ENCODE results near the gene CAMK1G.

The CAMK1G gene

DNA sequence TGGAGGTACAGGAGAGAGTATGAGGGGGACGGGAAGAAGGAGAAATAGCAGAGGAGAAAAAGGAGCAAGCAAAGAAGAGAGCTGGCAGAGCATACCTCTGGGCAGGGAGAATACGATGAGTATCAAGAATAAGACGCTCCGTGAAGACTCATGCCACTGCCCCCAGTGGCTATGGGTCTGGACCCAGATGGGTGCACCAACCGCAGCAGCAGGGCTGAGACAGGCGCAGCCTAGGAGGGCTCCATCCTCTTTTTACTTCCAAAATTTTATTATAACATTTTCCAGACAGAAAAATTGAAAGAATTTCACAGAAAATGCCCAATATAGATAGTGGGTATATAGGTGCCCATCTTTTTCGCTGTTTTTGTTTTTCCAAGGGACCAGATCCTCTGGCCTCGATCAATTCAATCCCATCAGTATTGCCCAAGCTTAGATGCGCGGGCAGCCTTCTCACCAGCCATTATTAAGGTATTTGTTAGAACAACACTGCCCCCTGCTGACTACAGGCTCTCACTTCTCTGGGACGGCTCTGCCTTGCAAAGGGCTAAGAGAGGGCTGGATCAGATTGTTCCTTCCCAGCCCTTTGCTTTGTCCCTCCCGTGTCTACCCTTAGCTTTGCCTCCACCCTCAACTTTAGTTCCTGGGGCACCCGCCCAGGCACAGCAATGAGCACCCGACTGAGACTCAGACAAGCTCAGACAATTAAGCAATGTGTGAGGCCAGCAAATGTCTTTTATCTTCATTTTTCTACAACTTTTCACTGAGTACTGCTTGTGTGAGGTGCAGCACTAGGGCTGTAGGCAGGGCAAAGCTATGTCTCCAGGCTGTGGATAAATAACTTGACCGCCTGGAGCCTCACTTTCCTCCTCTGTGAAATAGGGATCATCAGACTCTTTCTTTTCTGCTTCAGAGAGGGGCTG is 17.5 kb upstream of the CAMK1G start:
- peak; percentile 44 for DNase-seq (ENCODE audit: low read depth)

GRCh38 chr1:209567698-209568175 is 15.8 kb upstream of the CAMK1G start:
- no peak for DNase-seq (ENCODE audit: low read depth)

GRCh38 chr1:209569455-209570207 is 13.9 kb upstream of the CAMK1G start:
- peak; percentile 67 for DNase-seq (ENCODE audit: low read depth)

DNA sequence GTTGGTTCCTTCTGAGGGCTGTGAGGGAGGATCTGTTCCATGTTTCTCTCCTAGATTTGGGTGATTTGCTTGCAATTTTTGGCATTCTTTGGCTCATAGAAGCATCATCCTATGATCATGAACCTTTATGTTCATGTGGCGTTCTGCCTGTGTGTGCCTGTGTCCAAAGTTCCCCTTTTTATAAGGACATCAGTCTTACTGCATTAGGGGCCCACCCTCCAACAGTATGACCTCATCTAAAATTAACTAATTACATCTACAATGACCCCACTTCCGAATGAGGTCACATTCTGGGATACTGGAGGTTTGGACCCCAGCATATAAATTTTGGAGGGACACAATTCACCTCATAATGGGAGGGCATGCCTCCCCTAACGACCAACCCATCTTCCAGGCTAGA is 12.8 kb upstream of the CAMK1G start:
- DNase-seq (ENCODE audit: low read depth): no peak

GRCh38 chr1:209576392-209577197 is 6.9 kb upstream of the CAMK1G start:
- DNase-seq (ENCODE audit: low read depth): peak; percentile 46

DNA sequence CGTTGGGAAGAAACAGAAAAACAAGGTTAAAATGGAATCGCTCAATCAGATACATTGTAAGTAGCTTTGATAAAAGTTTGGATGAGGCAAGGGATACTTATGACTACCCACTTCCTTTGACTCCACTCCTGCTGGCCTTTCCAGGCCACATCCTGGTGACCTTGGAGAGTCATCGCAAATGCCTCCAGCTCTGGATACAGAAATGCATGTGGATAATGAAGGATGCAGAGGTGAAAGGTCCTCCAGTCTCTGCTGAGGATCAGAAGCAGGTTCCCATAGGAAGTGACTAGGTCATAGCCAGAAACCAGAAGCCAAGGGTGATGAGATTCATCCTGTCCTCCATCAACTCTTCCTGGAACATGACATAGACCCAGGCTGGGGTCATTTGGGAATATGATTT is 6.2 kb upstream of the CAMK1G start:
- no peak for DNase-seq (ENCODE audit: low read depth)

DNA sequence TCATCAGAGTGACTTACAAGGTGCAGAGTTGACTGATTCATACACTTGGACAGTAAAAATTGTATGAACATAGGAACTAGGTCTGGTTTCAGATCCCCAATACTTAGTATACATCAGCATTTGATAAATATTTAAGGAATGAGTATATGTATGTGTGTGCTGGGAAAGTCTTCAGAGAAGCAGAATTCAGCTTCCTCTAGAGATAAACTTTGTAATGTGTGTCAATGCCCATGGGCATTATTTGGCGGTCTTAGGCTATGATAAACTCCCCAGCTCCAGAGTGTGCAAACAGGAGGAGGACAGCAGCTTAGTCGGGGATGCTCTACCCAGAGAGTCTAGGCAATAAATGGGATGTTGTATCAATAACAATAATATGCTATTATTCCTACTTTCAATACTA is 2.9 kb upstream of the CAMK1G start:
- DNase-seq (ENCODE audit: low read depth): no peak

DNA sequence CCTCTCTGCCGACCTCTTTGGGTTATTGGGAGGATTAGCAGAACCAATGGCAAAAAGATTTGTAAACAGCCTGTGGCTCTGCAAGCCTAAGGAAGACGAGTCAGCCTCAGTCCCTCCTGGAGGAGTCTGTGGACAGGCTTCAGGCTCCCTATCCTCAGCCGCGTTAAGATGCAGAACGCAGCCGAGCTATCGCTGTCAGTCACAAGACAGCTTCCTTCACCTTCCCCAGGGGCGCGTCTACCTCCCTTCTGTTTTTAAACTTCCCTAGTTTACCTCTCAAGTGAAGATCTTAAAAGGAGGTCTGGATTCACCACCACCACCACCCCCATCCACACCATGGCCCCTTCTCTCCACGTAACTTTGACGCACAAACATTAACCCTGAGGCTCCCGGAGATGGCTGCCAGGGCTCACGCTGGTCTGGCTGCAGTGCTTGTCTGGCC is 738 bp downstream of the CAMK1G start:
- DNase-seq (ENCODE audit: low read depth): no peak

- DNase-seq (ENCODE audit: low read depth): no peak
Observed at GRCh38 chr1:209585197-209585596, 1.7 kb downstream of the CAMK1G start.

GRCh38 chr1:209585672-209586071 is 2.2 kb downstream of the CAMK1G start:
- no peak for DNase-seq (ENCODE audit: low read depth)

- DNase-seq (ENCODE audit: low read depth): no peak
Observed at GRCh38 chr1:209586221-209586740, 2.8 kb downstream of the CAMK1G start.

- no peak for DNase-seq (ENCODE audit: low read depth)
Observed at GRCh38 chr1:209587789-209588188, 4.3 kb downstream of the CAMK1G start.

DNA sequence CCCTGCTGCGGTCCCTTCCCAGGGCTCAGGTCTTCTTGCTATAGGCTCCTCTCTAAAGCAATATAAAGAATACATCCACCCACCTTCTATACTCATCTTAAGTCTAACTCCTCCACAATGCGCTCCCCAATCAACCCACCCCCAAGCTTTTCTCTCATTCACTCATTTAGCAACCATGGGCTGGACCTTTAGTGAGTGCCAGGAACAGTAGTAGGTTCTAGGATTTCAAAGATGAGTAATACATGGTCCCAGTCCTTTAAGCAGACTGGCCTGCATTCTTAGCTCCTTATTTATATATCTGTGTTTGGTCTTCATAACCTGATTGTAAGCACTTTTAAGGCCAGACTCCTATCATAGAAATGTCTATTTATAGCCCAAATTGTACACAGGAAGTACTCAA is 5.9 kb downstream of the CAMK1G start:
- no peak for DNase-seq (ENCODE audit: low read depth)

GRCh38 chr1:209589863-209590262 is 6.3 kb downstream of the CAMK1G start:
- no peak for DNase-seq (ENCODE audit: low read depth)

DNA sequence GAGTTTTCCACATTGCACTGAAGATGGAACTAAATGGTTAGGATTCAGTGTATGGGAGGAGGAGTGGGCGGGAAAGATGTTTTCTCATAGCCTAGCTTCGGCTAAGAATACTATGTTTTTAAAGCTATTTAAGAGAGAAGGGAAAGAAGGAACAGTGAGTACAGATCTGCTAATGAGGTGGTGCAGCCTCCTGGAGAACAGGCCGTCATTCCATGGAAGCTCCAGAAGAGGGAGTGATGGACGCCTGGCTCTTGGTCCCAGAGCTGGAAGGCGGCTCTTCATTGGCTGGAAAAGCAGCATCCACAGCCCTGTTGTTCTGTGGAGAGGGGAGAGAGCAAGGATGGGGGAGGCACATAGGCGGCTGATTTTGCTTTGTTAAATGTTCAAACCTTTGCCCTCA is 6.9 kb downstream of the CAMK1G start:
- DNase-seq (ENCODE audit: low read depth): no peak

- DNase-seq (ENCODE audit: low read depth): no peak
Observed at GRCh38 chr1:209593747-209594146, 10.2 kb downstream of the CAMK1G start.

DNA sequence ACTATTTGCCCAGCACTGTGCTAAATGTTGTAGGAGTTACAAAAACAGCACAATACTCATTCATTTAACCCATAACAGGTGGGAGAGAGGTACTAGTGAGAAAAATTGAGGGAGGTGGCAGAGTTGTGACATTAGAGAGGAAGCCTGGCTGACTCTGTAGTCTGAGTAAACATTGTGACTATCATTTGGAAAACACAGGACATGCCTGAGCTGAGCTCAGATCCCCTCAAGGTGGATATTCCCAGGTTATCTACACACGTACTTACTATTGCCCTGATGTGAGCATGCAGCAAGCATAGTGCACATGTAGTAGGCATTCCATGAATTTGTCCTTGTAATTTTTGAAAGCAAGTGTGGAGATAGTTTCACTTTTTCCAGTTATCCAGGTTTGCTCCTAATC is 10.9 kb downstream of the CAMK1G start:
- no peak for DNase-seq (ENCODE audit: low read depth)

DNA sequence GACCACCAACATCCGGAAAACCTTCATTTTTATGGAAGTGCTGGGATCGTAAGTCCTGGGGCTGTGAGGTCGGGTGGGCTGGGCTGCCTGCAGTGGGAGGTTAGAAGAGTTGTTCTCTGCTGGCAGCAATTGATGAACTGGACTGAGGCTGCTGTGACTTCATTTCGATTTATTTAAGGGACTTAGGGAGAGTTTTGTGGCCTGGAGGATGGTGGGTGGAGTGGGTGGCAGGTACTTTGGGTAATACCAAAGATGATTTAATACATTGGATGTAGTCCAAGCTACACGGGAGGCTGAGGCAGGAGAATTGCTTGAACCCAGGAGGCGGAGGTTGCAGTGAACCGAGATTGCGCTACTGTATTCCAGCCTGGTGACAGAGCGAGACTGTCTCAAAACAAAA is 11.5 kb downstream of the CAMK1G start:
- DNase-seq (ENCODE audit: low read depth): no peak

GRCh38 chr1:209595599-209596285 is 12.2 kb downstream of the CAMK1G start:
- no peak for DNase-seq (ENCODE audit: low read depth)

- no peak for DNase-seq (ENCODE audit: low read depth)
Observed at GRCh38 chr1:209597499-209597898, 14.0 kb downstream of the CAMK1G start.

- DNase-seq (ENCODE audit: low read depth): no peak
Observed at GRCh38 chr1:209598227-209598626, 14.7 kb downstream of the CAMK1G start.
